ENCODE data around the gene ARHGEF17. TPM values are rescaled to one million over a fixed set of nuclear protein-coding genes. Genes with fewer than 3 reads are reported as not detected.

ARHGEF17 gene
- polyA plus RNA-seq, 4 donors, result 68.5 to 110 (median 81.9) TPM

DNA sequence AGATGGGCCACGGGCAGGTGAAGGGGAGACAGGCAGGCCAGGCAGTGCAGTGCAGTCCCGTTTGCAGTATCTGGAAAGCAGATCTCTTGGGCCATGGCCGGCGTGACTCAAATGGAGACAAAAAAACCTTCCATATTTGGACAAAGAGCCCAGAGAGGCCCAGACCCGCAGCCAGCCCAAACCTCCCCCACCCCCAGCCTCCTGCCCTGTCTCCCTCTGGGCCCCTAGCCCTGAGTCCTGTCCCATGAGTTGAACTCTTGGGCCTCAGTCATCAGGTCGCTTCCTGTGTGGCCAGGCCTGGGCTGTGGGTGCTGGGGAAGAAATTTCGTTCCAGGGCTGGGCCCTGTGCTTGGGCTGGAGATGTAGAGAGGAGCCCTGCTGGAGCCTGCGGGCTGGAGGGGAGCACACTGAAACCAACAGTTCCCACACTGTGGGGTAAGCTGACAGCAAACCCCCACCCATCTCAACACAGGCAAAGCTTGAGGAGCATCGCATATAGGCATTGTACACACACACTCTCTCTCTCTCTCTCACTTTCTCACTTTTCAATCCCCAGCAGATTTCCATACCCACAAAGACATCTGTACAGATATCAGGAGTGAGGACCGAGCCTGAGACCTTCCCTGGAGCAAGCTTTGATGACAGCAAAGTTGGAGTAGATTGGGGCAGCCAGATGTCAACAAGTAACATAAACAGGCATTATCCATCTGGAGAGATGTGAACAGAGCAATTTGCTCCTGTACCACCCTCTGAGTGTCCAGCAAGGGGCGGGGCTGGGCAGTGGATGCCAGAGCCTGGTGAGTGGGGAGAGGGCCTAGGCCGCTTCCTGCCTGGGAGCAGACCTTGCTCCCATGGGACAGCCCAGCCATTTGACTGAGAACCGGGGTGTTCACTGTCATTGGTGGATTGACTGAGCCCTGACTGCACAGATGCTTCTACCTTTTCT is 17.2 kb downstream of the ARHGEF17 start:
- DNase-seq (ENCODE audit: low read depth in 4 of 4, low spot score in 3 of 4), result no peak

DNA sequence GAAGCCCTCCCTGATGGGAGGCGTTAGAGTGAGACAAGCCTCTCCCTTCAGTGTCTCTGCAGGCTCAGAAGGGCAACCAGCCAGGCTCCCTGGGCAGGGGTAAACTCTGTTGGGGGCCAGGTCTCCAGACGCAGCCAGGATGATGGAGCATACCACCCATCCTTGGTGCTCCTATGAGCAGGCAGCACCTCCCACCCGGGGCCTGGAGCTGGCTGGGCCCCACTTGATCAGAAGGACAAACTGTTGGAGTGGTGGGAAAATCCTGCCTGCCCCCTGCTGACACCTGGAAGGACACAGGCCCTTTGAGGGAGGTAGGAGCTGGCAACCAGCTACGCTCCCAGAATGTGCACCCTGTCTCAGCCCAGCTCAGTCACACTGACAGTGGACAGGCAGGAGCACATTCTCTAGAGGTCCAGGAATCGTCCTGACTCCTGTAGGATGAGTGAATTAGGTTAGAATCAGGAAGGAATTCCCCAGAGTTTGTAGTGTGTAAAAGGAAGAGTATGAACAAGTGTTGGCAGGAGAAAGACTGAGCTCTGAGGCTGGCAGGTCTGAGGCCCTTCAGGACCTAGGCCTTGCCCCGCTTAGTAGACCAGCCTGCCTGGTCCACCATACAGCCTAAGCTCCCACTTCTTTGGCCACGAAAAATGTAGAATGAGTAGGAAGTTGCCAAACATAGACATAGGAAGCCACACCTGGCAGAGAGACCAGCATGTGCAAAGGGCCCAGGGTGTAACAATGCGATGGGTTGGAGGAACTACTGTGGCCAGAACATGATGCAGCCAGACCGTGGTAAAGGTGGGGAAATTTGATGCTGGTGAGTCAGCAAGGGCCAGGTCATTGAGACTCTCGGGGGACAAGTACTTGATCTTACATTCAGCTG is 19.1 kb downstream of the ARHGEF17 start:
- DNase-seq (ENCODE audit: low read depth in 4 of 4, low spot score in 3 of 4), result no peak

DNA sequence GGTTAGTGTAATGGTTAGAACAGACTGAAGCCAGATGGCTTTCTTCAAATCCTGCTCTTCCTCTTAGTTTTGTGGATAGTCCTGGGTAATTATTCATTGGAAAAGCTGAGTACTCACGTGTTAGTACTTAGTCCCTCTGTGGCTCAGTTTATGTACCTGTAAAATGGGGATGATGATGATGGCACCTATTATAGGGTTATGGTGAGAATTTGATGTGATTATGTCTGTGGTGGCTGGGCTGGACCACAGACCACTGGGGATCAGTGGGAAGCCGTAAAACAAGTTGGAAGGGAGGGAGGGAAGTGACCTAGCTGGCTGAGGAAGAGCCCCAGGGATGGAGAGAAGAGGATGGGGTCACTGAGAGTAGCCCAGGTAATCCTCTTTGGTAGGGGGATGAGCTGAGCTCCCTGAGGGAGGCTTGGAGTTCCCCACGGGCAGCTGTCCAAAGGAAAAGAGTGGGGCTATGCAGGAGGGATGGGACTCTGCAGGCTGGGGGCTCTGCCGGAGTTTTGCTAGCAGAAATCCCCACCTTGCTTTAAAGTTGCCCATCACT is 19.8 kb downstream of the ARHGEF17 start:
- no peak for DNase-seq (ENCODE audit: low read depth in 4 of 4, low spot score in 3 of 4)

DNA sequence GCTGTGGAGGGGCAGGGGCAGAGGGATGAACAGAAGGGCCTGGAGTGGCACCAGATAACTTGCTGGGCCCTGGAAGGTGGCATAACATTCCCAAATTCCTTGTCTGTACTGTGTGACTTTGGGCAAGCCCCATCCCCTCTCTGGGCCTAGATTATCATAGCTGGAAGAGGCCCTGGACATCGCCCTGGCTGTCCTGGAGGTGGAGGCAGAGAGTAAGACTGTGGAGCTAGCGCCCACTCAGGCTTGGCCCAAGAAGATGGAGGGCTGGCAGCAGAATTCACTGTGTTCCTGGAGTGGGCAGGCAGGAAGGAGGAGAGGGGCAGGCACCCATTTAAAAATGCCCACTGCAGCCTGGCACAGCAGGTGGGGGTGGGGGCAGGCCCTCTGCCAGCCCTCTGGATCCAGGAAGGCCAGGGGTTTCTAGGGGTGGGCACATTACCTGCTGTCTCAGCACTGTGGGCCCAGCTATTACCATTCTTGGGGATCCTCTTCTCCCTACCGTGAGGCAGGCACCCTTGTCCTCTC is 22.6 kb downstream of the ARHGEF17 start:
- DNase-seq (ENCODE audit: low read depth in 4 of 4, low spot score in 3 of 4), result no peak

DNA sequence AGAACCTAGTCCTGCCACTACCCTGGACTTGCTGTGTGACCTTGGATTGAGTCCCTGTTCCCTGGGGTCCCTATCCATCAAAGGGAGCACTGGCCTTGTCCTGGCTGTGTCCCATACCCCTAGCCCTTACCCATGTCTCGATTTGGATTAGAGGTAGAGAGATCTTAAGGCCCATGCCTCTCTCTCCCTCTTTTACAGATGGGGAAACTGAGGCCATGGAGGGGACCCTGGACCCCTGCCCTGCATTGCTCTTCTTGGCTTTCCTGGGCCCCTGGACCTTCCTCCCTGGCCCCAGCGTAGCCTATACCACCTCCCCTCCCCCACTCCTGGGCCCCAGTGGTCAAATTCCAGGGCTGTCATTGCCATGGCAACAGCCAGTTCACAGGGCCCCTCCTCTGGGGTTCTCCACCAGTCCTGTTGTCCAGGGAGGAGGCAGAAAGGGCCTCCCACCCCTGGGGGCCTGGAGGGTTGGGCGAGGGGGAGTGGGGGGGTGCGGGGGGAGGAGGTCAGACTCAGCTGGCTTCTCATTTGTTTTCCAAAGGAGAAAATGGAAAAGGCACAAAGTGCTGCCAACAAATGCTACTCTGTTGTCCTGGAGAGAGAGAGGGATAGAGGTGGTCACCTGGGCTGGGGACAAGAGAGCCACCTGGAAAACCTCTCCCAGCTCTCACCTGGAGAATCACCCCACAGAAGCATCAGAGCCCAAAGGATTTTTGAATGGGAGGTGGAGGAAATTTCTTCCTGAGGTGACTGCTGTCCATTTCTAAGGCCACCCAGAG is 23.3 kb downstream of the ARHGEF17 start:
- DNase-seq (ENCODE audit: low read depth in 4 of 4, low spot score in 3 of 4), result peak in 1 of 4 donors; percentile 76

DNA sequence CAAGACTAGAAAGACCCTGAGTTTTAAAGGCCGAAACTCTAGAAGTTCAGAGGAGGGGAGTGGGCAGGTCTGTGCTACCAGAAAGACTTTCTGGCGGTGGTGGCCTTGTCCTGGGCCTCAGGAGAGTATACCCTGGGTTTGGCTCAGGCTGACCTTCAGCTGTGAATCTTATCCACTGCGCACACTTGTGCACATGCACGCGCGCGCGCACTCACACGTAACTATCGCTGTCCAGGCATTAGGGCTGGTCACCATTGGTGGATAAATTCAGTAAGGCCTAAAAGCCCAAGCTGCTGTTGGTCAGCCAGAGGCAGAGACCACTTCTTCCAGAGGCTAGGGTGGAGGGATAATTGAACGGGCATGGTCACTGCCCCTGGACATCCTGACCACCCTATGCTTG is 25.1 kb downstream of the ARHGEF17 start:
- no peak for DNase-seq (ENCODE audit: low read depth in 4 of 4, low spot score in 3 of 4)

- no peak for DNase-seq (ENCODE audit: low read depth in 4 of 4, low spot score in 3 of 4)
Observed at GRCh38 chr11:73333640-73334383, 25.7 kb downstream of the ARHGEF17 start.

DNA sequence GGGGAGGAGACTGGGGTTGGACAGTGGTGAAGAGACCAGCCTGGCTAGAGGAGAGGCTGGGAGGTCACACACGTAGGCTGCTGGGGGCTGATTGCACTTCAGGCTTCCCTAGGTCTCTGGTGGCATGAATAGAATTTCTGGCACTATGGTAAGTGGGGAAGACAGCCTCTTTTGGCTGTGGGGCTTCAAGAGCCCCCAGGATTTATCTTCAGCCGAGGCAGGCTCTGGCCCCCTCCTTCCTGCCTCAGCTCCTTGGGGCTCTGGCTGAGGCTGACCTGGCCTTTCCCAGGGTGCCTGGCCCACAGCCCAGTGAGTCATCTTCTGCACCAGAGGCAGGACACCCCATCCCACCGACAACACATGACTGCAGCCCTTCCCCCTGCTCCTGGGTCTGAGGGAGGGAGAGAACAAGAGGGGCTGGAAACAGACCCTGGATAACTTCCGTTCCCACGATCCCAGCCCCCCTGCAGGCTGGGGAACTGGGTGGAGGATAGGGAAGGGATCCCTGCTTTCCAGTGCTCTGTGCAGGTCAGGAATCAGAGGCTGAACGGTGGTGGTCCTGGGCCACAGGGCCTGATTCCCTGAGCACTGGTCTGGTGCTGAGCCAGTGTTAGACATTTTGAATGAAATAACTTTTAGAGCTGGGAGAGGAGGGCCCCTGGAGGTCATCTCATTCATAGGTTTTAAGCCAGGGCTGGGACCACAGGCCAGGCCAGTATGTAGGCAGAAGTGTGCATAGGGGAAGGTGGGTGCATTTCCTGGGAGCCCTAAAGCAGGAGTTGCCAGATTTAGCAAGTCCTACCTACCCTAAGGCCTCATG is 26.5 kb downstream of the ARHGEF17 start:
- no peak for DNase-seq (ENCODE audit: low read depth in 4 of 4, low spot score in 3 of 4)

GRCh38 chr11:73335204-73335923 is 27.3 kb downstream of the ARHGEF17 start:
- DNase-seq (ENCODE audit: low read depth in 4 of 4, low spot score in 3 of 4), result peak in 2 of 4 donors; percentile 80 to 83

DNA sequence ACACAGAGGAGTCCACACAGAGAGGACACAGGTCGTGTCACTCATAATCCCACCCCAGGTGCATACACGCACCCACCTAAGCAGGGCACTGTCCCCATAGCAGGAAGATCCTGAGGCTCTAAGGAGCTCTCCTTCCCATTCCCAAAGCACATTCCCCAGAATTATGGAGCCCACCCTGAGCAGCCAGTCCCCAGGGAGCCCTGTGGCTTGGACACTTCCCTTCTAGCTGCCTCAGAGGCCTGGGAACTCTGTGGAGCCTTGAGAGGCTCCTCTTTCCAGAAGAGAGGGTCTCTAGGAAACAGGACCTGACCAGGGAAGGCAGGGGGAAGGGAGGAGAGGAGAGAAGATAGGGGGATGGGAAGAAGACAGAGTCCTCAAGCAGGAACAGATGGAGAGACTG is 29.8 kb downstream of the ARHGEF17 start:
- no peak for DNase-seq (ENCODE audit: low read depth in 4 of 4, low spot score in 3 of 4)

GRCh38 chr11:73338279-73338678 is 30.2 kb downstream of the ARHGEF17 start:
- DNase-seq (ENCODE audit: low read depth in 4 of 4, low spot score in 3 of 4), result no peak

- DNase-seq (ENCODE audit: low read depth in 4 of 4, low spot score in 3 of 4), result no peak
Observed at GRCh38 chr11:73340164-73340563, 32.1 kb downstream of the ARHGEF17 start.

- DNase-seq (ENCODE audit: low read depth in 4 of 4, low spot score in 3 of 4), result no peak
Observed at GRCh38 chr11:73342633-73343032, 34.6 kb downstream of the ARHGEF17 start.

GRCh38 chr11:73343076-73343873 is 35.2 kb downstream of the ARHGEF17 start:
- no peak for DNase-seq (ENCODE audit: low read depth in 4 of 4, low spot score in 3 of 4)

- DNase-seq (ENCODE audit: low read depth in 4 of 4, low spot score in 3 of 4), result no peak
Observed at GRCh38 chr11:73344191-73344607, 36.1 kb downstream of the ARHGEF17 start.

DNA sequence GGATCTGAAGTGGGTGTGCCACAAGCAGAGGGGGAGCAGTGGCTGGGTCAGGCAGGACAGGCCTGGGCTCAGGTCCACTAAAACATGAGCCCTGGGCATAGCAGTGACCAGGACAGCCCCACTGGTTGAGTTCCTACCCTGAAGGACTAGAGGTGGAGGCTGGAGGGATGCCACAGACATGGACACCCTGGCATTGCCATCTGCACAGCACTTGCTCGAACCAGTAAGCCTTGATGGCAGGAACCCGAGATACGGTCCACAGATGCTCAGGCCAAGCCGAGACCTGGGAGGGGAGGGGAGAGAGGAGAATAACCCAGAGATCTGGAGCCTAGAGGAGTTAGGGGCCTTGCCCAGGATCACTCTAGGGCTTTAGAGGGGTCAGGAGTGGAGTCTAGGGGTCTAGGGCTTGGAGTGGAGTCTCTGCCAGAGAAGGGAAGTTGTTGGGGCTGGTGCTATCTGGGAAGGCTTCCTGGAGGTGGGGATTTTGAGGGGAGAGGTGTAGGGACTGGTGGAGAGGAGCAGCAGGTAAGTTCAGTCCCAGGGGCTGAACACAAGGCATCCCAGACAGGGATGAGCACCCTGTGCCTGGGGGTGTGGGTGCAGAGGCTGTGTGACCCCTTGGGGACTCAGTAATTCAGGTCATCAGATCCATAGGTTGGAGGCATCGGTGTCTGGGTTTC is 37.5 kb downstream of the ARHGEF17 start:
- no peak for DNase-seq (ENCODE audit: low read depth in 4 of 4, low spot score in 3 of 4)

Data from left renal pelvis (tissue), 4 donors.